ENCODE measurements around the gene BNC1.

GRCh38 chr15:83283138-83283812, 1.2 kb downstream of the BNC1 start:
- TF ChIP-seq REST (IDR thresholded peaks at IDR 0.05; ENCODE audit: low read depth), result no peak
- no peak for TF ChIP-seq EP300 (IDR thresholded peaks at IDR 0.05; ENCODE audit: borderline replicate concordance)
- no peak for TF ChIP-seq YY1 (IDR thresholded peaks at IDR 0.05; ENCODE audit: low read depth)
- no peak for TF ChIP-seq RAD21 (IDR thresholded peaks at IDR 0.05; ENCODE audit: low read depth)
- TF ChIP-seq TCF12 (IDR thresholded peaks at IDR 0.05; ENCODE audit: low read depth), result no peak
- no peak for TF ChIP-seq TEAD4 (IDR thresholded peaks at IDR 0.05)
- no peak for TF ChIP-seq FOXM1 (IDR thresholded peaks at IDR 0.05; ENCODE audit: borderline replicate concordance, low read depth)
- no peak for TF ChIP-seq TAF1 (IDR thresholded peaks at IDR 0.05; ENCODE audit: low read depth)
- TF ChIP-seq MAX (IDR thresholded peaks at IDR 0.05), result no peak
- TF ChIP-seq CEBPB (IDR thresholded peaks at IDR 0.05), result no peak

Measured in Ishikawa (cell line).